CD4-positive, alpha-beta T cell (primary cell): ENCODE measurements around the gene ANKRD13D. TPM values are rescaled to one million over a fixed set of nuclear protein-coding genes. Genes with fewer than 3 reads are reported as not detected.
A peak's percentile ranks its signal among the peaks of the same experiment; 100 is the strongest.

Experiments
- ATAC-seq: fragments of 200-7000 bp; cut with Tn5 transposase; one replicate; pipeline ENCODE4 v1.10.0; 2022; ENCODE audit warnings: mild to moderate bottlenecking; ENCODE audit not compliant: poor library complexity
- CTCF ChIA-PET: fragments of 350-600 bp; sonication (Branson Sonifier 250); formaldehyde crosslinking; loops from one replicate; lab custom pipeline; 2021; ENCODE audit warnings: antibody characterized with exemption, inconsistent platforms; lab: Charles Lee
- POLR2A ChIA-PET: fragments of 350-600 bp; sonication (Branson Sonifier 250); formaldehyde crosslinking; loops from one replicate; lab custom pipeline; 2021; ENCODE audit warnings: antibody characterized with exemption, inconsistent platforms; lab: Charles Lee
- DNase-seq, 14 experiments: peaks; one replicate each; pipeline ENCODE4 v3.0.0-alpha.2; 2013 to 2020; ENCODE audit warnings: mixed read lengths in 2 of 14
- H3K27ac ChIP-seq, 2 donors: one replicate each; pipeline versions ENCODE4 v1.5.1 to v1.7.0; 2013; ENCODE audit warnings: low read length in 2 of 2, low read depth in 1 of 2, mild to moderate bottlenecking in 1 of 2
- H3K27me3 ChIP-seq, 2 experiments: 1 replicate in 1 of 2; 2 replicates in 1 of 2; pipeline versions ENCODE4 v1.6.1 to v1.7.0; 2013; ENCODE audit warnings: low read length in 2 of 2, control low read depth in 1 of 2, mild to moderate bottlenecking in 1 of 2, moderate library complexity in 1 of 2; ENCODE audit not compliant: insufficient read depth in 2 of 2, control insufficient read depth in 1 of 2
- H3K36me3 ChIP-seq: one replicate; pipeline ENCODE4 v1.6.1; 2013; ENCODE audit warnings: low read length, control low read depth; ENCODE audit not compliant: insufficient read depth
- H3K4me1 ChIP-seq: one replicate; pipeline ENCODE4 v1.6.1; 2013; ENCODE audit warnings: low read length, control low read depth; ENCODE audit not compliant: insufficient read depth
- H3K4me3 ChIP-seq: one replicate; pipeline ENCODE4 v1.5.1; 2013; ENCODE audit warnings: mild to moderate bottlenecking, low read length, moderate library complexity
- H3K9me3 ChIP-seq, 2 experiments: 1 replicate in 1 of 2; 2 replicates in 1 of 2; pipeline versions ENCODE4 v1.6.1 to v1.7.0; 2013; ENCODE audit warnings: low read length in 2 of 2, mild to moderate bottlenecking in 2 of 2, control low read depth in 1 of 2, moderate library complexity in 1 of 2; ENCODE audit not compliant: control insufficient read depth in 1 of 2, insufficient read depth in 1 of 2
- H3K27ac Mint-ChIP-seq: one replicate; pipeline ENCODE4 v1.8.0; 2020; ENCODE audit warnings: mixed read lengths
- H3K27me3 Mint-ChIP-seq: one replicate; pipeline ENCODE4 v1.8.0; 2021; ENCODE audit warnings: mixed read lengths
- H3K36me3 Mint-ChIP-seq: one replicate; pipeline ENCODE4 v1.8.0; 2021; ENCODE audit warnings: low read depth, mixed read lengths
- H3K4me1 Mint-ChIP-seq: one replicate; pipeline ENCODE4 v1.8.0; 2021; ENCODE audit warnings: low read depth, mixed read lengths
- H3K4me3 Mint-ChIP-seq: one replicate; pipeline ENCODE4 v1.8.0; 2020; ENCODE audit warnings: mild to moderate bottlenecking, mixed read lengths
- H3K9me3 Mint-ChIP-seq: one replicate; pipeline ENCODE4 v1.8.0; 2020; ENCODE audit warnings: mixed read lengths
- intact Hi-C, 2 experiments: fragments of 100-400 bp; cut with DNase I in 1 of 2; cut with micrococcal nuclease in 1 of 2; formaldehyde crosslinking; loops; one replicate each; pipeline versions ENCODE4 v1.15.1 to v1.9.0; 2023 to 2025; cut with DNase I, micrococcal nuclease
- total RNA-seq, 174 experiments: library from RNA in 2 of 174; stranded (reverse) in 2 of 174; gene quantifications; one replicate each; pipeline ENCODE4 v1.2.3 and lab custom pipeline; 2021 to 2026
- TF ChIP-seq, protein P1 (sequence below): fragments of 200-600 bp; IDR thresholded peaks from one replicate; pipeline ENCODE4 v1.8.0; 2022; ENCODE audit warnings: antibody characterized with exemption, mild to moderate bottlenecking

Gene ANKRD13D
- total RNA-seq, 2 experiments from 2014 or later: 160 to 161 TPM

DNA sequence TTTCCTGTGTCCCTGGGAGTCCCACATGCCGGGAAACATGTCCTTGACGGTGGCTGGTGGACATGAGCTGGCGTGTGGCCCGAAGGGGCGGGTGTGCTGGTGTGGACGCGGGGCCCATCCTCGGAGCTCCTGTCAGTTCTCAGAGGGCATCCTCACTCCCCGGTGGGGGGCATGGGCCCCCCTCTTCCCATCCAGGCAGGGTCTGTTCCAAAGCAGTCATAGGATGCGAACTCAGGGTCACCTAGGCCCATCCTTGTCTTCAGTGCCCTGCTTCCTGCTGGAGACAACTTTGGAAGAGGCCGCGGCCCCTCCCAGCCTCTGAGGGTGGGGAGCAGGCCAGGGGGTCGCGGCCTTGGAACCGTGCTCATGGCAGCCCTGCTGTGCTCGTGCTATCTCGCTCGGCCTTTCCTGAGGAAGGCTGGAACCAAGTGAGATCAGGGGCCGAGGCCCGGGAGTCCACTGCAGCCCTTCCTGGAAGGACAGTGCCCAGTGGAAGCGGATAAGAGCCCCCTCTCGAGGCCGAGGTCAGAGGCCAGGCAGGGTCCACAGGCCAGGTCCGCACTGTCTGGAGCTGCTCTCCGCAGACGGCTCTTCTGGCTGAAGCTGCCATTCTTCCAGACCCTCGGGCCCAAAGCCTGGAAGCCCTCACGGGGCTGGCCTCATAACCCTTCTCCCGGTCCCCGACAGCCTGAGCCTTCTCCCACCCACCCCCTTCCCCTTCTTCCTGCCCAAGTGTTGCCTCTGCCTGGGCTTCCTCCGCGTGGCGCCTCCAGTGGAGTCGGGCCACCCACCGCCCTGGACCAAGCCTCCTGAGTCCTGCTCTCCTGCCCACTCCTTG, 14.1 kb upstream of the ANKRD13D start:
- Mint-ChIP-seq H3K27ac (peak overlapping the region; percentile 90), H3K27me3 (no peaks in the 10 kb centered on the region), H3K9me3 (no peaks in the 10 kb centered on the region), H3K4me1 (peaks cover 83% of the 10 kb centered on the region), H3K36me3 (peaks cover 71% of the 10 kb centered on the region), H3K4me3 (peak overlapping the region; percentile 82)
- TF ChIP-seq, protein P1, sequence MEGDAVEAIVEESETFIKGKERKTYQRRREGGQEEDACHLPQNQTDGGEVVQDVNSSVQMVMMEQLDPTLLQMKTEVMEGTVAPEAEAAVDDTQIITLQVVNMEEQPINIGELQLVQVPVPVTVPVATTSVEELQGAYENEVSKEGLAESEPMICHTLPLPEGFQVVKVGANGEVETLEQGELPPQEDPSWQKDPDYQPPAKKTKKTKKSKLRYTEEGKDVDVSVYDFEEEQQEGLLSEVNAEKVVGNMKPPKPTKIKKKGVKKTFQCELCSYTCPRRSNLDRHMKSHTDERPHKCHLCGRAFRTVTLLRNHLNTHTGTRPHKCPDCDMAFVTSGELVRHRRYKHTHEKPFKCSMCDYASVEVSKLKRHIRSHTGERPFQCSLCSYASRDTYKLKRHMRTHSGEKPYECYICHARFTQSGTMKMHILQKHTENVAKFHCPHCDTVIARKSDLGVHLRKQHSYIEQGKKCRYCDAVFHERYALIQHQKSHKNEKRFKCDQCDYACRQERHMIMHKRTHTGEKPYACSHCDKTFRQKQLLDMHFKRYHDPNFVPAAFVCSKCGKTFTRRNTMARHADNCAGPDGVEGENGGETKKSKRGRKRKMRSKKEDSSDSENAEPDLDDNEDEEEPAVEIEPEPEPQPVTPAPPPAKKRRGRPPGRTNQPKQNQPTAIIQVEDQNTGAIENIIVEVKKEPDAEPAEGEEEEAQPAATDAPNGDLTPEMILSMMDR: no peak
- CTCF ChIA-PET: interaction anchor here (4.1 kb wide), 1 partner anchor 13 kb away, joined by 26 read pairs; the partner anchor contains the start of gene ANKRD13D
- DNase-seq (peak in 2 of 14 experiments; percentile 4 to 16), ATAC-seq (no peak)
- Histone ChIP-seq H3K27me3 (no peaks in the 10 kb centered on the region), H3K4me1 (peaks cover 100% of the 10 kb centered on the region), H3K27ac (peak overlapping the region; percentile 52 to 97), H3K4me3 (no peak overlapping the region), H3K9me3 (no peaks in the 10 kb centered on the region), H3K36me3 (peaks cover 70% of the 10 kb centered on the region)
- POLR2A ChIA-PET: interaction anchor here (1.0 to 8.8 kb wide), 5 partner anchors 13 to 35 kb away, joined by 3 to 191 read pairs (median 4); partner anchors contain the start of genes ANKRD13D and SSH3
- intact Hi-C loops: no loop called here

DNA sequence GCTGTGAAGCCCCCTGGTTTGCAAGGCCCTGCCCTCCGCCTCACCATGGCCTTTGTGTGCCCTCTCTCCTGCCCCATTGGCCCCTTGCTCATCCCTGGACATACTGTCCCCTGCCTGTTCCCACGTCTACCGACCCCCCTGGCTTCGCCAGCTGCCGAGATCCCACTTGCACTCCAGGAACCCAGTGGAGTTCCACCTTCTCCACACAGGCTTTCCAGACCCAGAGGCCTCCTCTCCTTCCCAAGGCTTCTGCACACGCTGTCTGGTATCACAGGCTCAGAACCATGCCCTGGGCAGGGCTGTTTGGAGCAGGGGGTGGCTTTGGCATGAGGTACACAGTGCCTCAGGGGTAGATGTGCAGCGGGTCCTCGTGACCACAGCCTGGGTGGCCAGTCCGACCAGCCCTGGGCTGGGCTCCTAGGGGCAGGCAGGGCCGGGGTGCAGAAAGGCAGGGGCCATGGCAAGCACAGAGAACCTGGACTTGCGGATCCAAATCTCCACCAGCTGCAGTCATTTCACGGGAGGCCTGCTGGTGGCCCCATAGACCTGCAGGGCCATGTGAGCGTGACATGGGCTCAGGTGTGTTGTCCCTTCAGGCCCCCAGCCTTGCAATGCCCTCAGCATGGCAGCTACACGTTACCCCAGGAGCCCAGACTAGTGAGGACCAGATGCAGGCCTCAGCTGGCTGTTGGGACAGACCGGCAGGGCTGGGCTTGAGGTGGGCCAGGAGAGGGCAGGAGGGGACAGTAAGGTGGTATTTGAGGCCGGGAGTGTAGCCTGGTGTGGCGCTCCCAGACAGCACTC, 13.3 kb upstream of the ANKRD13D start:
- TF ChIP-seq, protein P1: no peak
- H3K36me3 ChIP-seq: peaks cover 78% of the 10 kb centered on the region
- H3K4me1 Mint-ChIP-seq: peaks cover 78% of the 10 kb centered on the region
- peak; percentile 14 for ATAC-seq
- peaks cover 100% of the 10 kb centered on the region for H3K4me1 ChIP-seq
- H3K9me3 ChIP-seq: no peaks in the 10 kb centered on the region
- DNase-seq: peak in 4 of 14 experiments; percentile 26 to 73 (median 52)
- peak overlapping the region; percentile 82 for H3K4me3 Mint-ChIP-seq
- no peaks in the 10 kb centered on the region for H3K27me3 ChIP-seq
- peak overlapping the region; percentile 90 for H3K27ac Mint-ChIP-seq
- H3K4me3 ChIP-seq: no peak overlapping the region
- ChIA-PET CTCF (interaction anchor here (1.0 to 4.1 kb wide), 3 partner anchors 12 to 42 kb away, joined by 3 to 26 read pairs (median 11); partner anchors contain the start of gene ANKRD13D), POLR2A (interaction anchor here (0.9 to 5.3 kb wide), 4 partner anchors 8 to 35 kb away, joined by 3 to 191 read pairs (median 4); partner anchors contain the start of genes ANKRD13D and SSH3)
- peaks cover 71% of the 10 kb centered on the region for H3K36me3 Mint-ChIP-seq
- H3K27ac ChIP-seq: peak overlapping the region; percentile 52 to 97
- no peaks in the 10 kb centered on the region for H3K9me3 Mint-ChIP-seq
- no peaks in the 10 kb centered on the region for H3K27me3 Mint-ChIP-seq
- intact Hi-C loops: no loop called here

DNA sequence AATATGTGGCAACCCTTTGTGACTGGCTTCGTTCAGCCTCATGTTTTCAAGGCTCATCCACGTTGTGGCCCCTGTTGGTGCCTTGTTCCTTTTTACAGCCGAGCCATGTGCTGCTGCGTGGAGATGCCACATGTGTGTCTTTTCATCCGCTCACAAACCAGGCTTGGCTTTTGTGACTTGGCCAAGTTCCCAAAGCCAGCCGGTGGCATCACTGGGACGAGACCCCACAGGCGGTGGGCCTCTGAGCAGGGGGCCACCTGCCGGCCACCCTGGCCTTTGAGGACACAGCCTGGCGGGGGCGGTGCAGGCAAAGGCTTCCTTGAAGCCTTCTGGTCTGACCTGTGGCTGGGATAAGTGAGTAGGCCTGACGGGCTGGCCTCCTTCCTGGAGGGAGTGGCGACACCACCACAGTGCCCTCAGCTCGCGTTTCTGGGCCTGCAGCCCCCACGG, 12.3 kb upstream of the ANKRD13D start:
- H3K9me3 ChIP-seq: no peaks in the 10 kb centered on the region
- H3K27me3 Mint-ChIP-seq: no peaks in the 10 kb centered on the region
- H3K4me1 Mint-ChIP-seq: peaks cover 68% of the 10 kb centered on the region
- H3K27ac ChIP-seq: peak overlapping the region; percentile 52 to 97
- POLR2A ChIA-PET: interaction anchor here (0.6 to 5.3 kb wide), 17 partner anchors 9 to 638 kb away, joined by 3 to 191 read pairs (median 5); partner anchors contain the start of genes ANKRD13D, GRK2, KDM2A and PTPRCAP
- peak overlapping the region; percentile 90 for H3K27ac Mint-ChIP-seq
- peaks cover 70% of the 10 kb centered on the region for H3K36me3 Mint-ChIP-seq
- CTCF ChIA-PET: interaction anchor here (1.2 to 4.1 kb wide), 5 partner anchors 9 to 74 kb away, joined by 6 to 26 read pairs (median 11); partner anchors contain the start of gene ANKRD13D
- intact Hi-C loops: loop anchor here (1.0 kb wide), 4 partner anchors 9 to 40 kb away; no protein-coding TSS in a partner anchor
- ATAC-seq (no peak), DNase-seq (peak in 6 of 14 experiments; percentile 6 to 68 (median 52))
- peak overlapping the region; percentile 43 for H3K4me3 ChIP-seq
- no peaks in the 10 kb centered on the region for H3K27me3 ChIP-seq
- H3K4me1 ChIP-seq: peaks cover 100% of the 10 kb centered on the region
- H3K4me3 Mint-ChIP-seq: peak overlapping the region; percentile 83
- H3K36me3 ChIP-seq: peaks cover 87% of the 10 kb centered on the region
- H3K9me3 Mint-ChIP-seq: no peaks in the 10 kb centered on the region
- TF ChIP-seq, protein P1: no peak
